ENCODE data around the gene NARS2.

GRCh38 chr11:78441956-78442355, 132.7 kb downstream of the NARS2 start:
- no peak for TF ChIP-seq CTCF (IDR thresholded peaks at IDR 0.05; ENCODE audit: low read length)
- no peak for TF ChIP-seq EZH2 (IDR thresholded peaks at IDR 0.05; ENCODE audit: borderline replicate concordance, low read length)
